HG03135 (cell line): ENCODE results near the gene WDR6.

Source experiments
- ATAC-seq: cut with Tn5 transposase; IDR thresholded peaks from one replicate; pipeline ENCODE4 v1.9.1; 2021; ENCODE audit warnings: mild to moderate bottlenecking, moderate library complexity; ENCODE audit not compliant: unreplicated experiment

WDR6 gene

DNA sequence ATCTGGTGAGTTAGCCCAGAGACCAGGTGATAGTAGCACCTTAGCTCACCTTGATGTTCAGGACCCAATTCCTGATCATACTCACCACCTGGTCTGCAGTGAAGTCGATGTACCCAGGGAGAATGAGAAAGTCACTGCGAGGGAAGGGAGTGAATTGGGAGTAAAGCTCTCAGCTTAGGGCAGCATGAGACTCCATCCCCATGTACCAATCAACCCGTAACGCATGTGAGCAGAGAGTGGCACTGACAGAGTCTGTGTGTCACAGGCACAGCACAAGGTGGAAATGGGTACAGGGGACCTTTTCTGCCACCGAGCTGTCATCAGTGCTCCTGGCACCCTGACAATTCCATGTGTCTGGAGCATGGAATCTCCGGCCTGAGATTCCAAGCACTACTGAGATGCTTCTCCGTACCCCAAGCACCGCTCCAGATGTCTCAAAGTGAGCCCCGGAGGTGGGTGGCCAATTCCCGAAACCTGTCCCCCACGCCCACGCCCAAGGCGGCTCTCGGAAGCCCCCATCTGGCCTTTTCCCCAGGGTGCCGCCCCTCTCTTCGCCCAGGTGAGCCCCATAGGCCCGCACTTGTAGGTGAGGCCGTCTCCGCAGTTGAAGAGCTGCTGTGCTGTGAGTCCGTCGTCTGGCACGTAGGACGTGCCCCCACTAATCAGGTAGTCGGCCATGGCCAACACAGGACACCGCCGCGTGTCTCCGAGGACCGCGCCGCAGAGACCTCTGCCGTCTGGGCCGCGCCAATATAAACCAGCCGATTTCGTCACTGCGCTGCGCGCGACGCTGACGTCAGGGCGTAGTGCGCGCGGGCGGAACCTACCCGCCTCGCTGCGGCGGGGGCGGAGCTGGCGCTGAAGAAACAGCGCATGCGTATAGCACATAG lies 21.7 kb downstream of the WDR6 start, which contains the start of gene IMPDH2:
TSS of gene IMPDH2 (minus strand) at position 726 of the 890 bp plus-strand sequence. CDS start at position 678, 48 bp downstream.
- peak; percentile 88 for ATAC-seq

DNA sequence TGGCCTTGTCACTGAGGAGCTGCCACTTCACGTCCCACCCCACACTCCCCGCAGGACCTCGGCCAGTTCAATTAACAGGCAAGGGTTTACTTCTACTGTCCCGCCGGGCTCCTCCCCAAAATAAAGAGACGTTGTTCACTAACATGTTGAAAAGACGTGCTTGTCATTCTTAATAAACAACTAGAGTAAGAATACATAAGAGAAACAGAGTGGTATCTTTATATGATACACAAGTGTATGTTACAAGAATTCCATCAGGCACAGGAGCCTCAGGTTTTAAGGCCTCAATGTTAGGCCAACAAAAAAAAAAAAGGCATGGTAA lies 22.3 kb downstream of the WDR6 start:
- ATAC-seq, result no peak

DNA sequence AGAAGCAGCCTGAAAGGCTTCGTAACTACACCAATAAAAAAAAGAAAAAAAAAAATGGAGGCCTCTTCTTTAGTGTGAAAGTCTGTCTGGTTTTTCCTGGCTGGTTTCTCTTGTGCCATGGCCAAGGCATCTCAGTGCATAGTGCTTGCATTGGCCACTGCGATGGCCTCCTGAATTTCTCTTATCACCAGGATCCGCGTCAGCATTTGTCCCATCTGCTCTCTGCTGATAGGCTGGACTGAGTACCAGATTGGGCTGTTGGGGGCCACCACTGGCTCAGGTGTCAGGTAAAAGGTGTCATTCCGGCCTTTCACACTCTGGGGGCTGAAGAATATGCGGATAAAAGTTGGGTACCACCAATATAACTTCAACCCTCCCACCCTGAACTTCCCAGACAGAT lies 23.1 kb downstream of the WDR6 start:
- no peak for ATAC-seq

DNA sequence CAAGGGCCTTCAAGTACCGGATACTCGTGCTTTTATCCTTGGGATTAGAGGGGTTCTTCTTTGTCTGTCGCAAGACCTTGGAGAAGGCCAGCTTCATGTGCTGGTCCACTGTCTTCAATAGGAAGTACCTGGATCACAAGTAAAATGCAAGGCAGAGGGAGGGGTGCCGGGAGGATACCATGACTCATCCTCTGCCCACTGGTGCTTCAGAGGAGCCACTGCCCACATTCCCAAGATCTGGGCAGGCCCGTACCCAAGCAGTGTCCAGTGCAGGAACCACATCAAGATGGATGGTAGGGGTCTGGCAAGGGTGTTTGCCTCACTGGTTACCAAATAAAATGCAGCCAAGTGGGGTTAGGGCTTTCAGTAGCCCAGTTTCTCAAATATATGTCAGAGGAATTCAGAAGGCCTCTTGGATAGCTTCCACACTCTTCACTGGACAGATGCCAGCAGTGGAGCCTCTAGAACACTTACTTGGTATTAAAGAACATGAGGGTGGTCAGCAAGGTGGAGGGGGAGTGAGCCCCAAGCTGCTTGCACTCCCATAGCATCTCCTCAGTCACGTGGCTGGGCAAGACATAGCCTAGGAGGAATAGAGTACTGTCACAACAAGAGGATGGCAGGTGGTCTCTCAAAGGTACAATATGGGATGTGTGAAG lies 25.6 kb downstream of the WDR6 start:
- no peak for ATAC-seq

DNA sequence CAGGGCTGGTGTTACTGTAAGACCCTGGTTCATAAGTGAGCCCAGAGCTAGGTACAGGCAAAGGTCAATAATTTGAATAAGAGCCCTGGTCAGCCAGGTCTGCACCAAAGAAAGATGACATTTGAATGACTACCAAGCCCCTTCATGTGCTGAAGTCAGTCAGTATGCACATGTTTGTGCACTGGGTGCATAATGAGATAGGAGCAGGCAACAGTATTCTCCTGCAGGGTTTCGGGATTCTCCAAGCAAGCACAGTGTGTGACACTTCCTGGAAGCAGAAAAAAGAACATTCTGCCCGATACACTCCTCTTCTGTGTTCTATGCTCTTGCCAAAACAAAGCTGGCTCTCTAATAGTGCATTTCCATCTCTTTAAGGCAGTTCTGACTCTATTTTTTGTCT lies 27.5 kb downstream of the WDR6 start:
- no peak for ATAC-seq

DNA sequence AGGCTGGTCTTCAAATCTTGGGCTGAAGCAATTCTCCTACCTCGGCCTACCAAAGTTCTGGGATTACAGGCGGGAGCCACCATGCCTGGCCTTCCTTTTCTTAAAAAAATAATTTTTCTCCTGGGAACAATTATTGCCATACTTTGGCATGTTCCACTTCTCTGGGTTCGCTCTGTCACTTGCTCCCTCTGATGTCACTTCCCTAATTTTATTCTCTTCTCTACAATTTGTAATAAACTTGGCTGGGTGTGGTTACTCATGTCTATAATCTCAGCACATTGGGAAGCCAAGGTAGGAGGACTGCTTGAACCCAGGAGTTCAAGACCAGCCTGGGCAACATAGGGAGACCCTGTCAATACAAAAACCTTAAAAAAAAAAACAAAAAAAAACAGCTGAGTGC lies 28.1 kb downstream of the WDR6 start:
- ATAC-seq, result no peak

DNA sequence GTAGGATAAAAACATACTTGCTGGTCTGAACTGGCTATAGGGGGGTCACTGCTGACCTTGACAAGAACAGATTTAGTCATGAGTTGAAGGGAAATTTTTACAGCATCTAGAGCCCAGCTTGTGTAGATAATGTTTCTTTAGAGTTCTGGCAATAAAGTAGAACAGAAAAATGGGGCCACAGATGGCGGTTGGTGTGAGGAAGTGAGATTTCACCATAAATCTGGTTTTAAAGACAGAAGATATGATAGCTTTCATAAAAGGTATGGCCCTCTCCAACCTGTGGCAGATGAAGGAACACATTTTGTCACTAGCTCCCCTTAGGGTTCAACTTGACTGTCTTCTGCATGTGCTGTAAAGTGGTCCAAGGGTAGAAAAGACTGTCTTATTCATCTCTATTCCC lies 46.4 kb downstream of the WDR6 start:
- ATAC-seq, result no peak

DNA sequence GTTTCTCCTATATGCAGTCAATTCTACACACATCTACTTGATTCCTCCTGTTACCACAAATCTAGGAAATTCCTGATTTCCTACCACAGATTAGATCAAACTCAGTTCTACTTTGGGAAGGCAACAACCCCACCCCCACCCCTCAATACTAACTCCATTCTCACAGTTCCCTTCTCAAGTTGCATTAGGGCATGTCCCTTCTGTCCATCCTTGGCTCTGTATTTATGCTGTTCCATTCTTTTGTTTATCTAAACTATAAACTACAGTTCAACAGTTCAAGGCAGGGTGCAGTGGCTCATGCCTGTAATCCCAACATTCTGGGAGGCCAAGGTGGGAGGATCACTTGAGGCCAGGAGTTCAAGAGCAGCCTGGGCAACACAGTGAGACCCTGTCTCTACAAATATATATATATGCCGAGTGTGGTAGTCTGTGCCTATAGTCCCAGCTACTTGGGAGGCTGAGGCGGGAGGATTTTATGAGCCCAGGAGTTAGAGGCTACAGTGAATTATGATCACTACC lies 47.2 kb downstream of the WDR6 start:
- ATAC-seq, result no peak

DNA sequence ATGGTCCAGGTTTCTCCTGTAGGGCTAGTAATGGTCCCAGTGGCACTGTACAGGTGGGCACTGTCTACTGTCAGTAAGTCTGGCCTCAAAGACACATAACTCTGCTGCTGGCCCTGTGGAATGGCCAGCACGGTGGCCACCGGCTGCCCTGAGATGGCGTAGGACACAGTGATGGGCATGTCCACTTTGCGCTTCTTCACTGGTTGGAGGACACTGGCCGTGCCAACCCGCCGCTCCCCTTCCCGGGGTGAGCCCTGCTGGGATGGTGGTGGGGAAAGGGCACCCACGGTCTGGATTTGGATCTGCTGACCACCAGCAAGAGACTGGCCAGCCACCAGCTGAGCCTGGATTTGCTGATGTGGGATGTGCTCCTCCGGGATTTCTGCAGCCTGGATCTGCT lies 50.1 kb downstream of the WDR6 start:
- ATAC-seq, result no peak

DNA sequence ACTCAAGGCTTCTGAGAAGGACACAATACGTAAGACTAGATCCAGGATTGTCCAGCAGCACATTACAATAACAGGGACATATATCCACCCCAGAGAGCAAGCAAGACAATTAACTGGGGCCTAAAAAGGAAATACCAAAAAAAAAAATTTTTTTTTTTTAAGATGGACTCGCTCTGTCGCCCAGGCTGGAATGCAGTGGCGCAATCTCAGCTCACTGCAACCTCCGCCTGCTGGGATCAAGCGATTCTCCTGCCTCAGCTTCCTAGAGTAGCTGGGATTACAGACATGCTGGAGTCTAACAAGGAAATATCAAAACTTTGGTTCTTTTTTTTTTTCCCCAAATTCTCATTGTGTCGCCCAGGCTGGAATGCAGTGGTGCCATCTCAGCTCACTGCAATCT lies 50.8 kb downstream of the WDR6 start:
- no peak for ATAC-seq
